ENCODE results near the gene FGF11. TPM values are rescaled to one million over a fixed set of nuclear protein-coding genes. Genes with fewer than 3 reads are reported as not detected.

FGF11 gene
- total RNA-seq, 1 donor from 2014 or later = 5.0 TPM

GRCh38 chr17:7493941-7494340 lies 54.6 kb downstream of the FGF11 start:
- no peak overlapping the region for H3K4me3 Mint-ChIP-seq (ENCODE audit: unreplicated experiment)
- H3K4me1 Mint-ChIP-seq (ENCODE audit: low read depth) = peaks cover 32% of the 10 kb centered on the region
- no peak for DNase-seq (ENCODE audit: low spot score)
- H3K36me3 Mint-ChIP-seq (ENCODE audit: low read depth) = peaks cover 25% of the 10 kb centered on the region
- peak overlapping the region; percentile 42 for H3K27ac Mint-ChIP-seq (ENCODE audit: unreplicated experiment)
- TF ChIP-seq, protein P1, sequence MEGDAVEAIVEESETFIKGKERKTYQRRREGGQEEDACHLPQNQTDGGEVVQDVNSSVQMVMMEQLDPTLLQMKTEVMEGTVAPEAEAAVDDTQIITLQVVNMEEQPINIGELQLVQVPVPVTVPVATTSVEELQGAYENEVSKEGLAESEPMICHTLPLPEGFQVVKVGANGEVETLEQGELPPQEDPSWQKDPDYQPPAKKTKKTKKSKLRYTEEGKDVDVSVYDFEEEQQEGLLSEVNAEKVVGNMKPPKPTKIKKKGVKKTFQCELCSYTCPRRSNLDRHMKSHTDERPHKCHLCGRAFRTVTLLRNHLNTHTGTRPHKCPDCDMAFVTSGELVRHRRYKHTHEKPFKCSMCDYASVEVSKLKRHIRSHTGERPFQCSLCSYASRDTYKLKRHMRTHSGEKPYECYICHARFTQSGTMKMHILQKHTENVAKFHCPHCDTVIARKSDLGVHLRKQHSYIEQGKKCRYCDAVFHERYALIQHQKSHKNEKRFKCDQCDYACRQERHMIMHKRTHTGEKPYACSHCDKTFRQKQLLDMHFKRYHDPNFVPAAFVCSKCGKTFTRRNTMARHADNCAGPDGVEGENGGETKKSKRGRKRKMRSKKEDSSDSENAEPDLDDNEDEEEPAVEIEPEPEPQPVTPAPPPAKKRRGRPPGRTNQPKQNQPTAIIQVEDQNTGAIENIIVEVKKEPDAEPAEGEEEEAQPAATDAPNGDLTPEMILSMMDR (IDR thresholded peaks at IDR 0.05) = no peak
- H3K9me3 Mint-ChIP-seq (ENCODE audit: low read depth) = no peaks in the 10 kb centered on the region
- no peaks in the 10 kb centered on the region for H3K27me3 Mint-ChIP-seq (ENCODE audit: low read depth)

Other genes starting within 250 kb of the FGF11 start
- 28.3 to 34.4 TPM (median 31.3 TPM) in 3 replicates for gene DLG4, start 219.7 kb upstream of the FGF11 start, total RNA-seq
- 427 to 584 TPM (median 454 TPM) in 3 replicates for gene ACADVL, start 219.6 kb upstream of the FGF11 start, total RNA-seq
- 58.8 to 65.2 TPM (median 59.5 TPM) in 3 replicates for gene DVL2, start 205.0 kb upstream of the FGF11 start, total RNA-seq
- 49.5 to 57.8 TPM (median 53.1 TPM) in 3 replicates for gene PHF23, start 200.1 kb upstream of the FGF11 start, total RNA-seq
- 449 to 459 TPM (median 455 TPM) in 3 replicates for gene GABARAP, start 197.1 kb upstream of the FGF11 start, total RNA-seq
- gene CTDNEP1, start 187.8 kb upstream of the FGF11 start, total RNA-seq = 105 to 118 TPM (median 111 TPM) in 3 replicates
- 24.9 to 32.7 TPM (median 25.8 TPM) in 3 replicates for gene ELP5, start 187.3 kb upstream of the FGF11 start, total RNA-seq
- gene CLDN7, start 177.0 kb upstream of the FGF11 start, total RNA-seq = 0.42 to 0.54 TPM (median 0.46 TPM) in 3 replicates
- 0.15 to 0.38 TPM (median 0.30 TPM) in 3 replicates for gene SLC2A4, start 157.8 kb upstream of the FGF11 start, total RNA-seq
- gene YBX2, start 144.9 kb upstream of the FGF11 start, total RNA-seq = 0.56 to 0.57 TPM in 2 of 3 replicates, not detected in the other
- 364 to 494 TPM (median 376 TPM) in 3 replicates for gene EIF5A, start 131.9 kb upstream of the FGF11 start, total RNA-seq
- 43.9 to 64.9 TPM (median 55.3 TPM) in 3 replicates for gene GPS2, start 124.2 kb upstream of the FGF11 start, total RNA-seq
- 28.0 to 43.3 TPM (median 32.4 TPM) in 3 replicates for gene NEURL4, start 110.2 kb upstream of the FGF11 start, total RNA-seq
- 2.9 to 6.8 TPM (median 3.7 TPM) in 3 replicates for gene ACAP1, start 103.0 kb upstream of the FGF11 start, total RNA-seq
- gene KCTD11, start 87.3 kb upstream of the FGF11 start, total RNA-seq = 16.6 to 23.3 TPM (median 23.0 TPM) in 3 replicates
- not detected in 3 replicates for gene TMEM95, start 84.4 kb upstream of the FGF11 start, total RNA-seq
- 0.22 to 0.72 TPM in 2 of 3 replicates, not detected in the other for gene TNK1, start 58.4 kb upstream of the FGF11 start, total RNA-seq
- gene PLSCR3, start 45.0 kb upstream of the FGF11 start, total RNA-seq = 79.8 to 82.6 TPM (median 81.5 TPM) in 3 replicates
- 32.8 to 42.8 TPM (median 34.3 TPM) in 3 replicates for gene TMEM256, start 35.4 kb upstream of the FGF11 start, total RNA-seq
- gene NLGN2, start 31.7 kb upstream of the FGF11 start, total RNA-seq = 45.2 to 49.8 TPM (median 46.7 TPM) in 3 replicates
- gene SPEM1, start 19.2 kb upstream of the FGF11 start, total RNA-seq = not detected in 3 replicates
- not detected in 3 replicates for gene SPEM2, start 13.9 kb upstream of the FGF11 start, total RNA-seq
- not detected in 3 replicates for gene SPEM3, start 10.7 kb upstream of the FGF11 start, total RNA-seq
- gene TMEM102, start 4.1 kb upstream of the FGF11 start, total RNA-seq = 6.9 to 9.1 TPM (median 7.7 TPM) in 3 replicates
- 12.2 to 14.0 TPM (median 12.6 TPM) in 3 replicates for gene CHRNB1, start 5.5 kb downstream of the FGF11 start, total RNA-seq
- gene ZBTB4, start 40.1 kb downstream of the FGF11 start, total RNA-seq = 50.9 to 51.9 TPM (median 51.0 TPM) in 3 replicates
- gene SLC35G6, start 41.9 kb downstream of the FGF11 start, total RNA-seq = not detected in 3 replicates
- 113 to 121 TPM (median 115 TPM) in 3 replicates for gene POLR2A, start 44.9 kb downstream of the FGF11 start, total RNA-seq
- gene TNFSF12, start 109.5 kb downstream of the FGF11 start, total RNA-seq = 12.1 to 23.3 TPM (median 23.0 TPM) in 3 replicates
- 0.48 to 1.9 TPM (median 1.7 TPM) in 3 replicates for gene TNFSF13, start 119.2 kb downstream of the FGF11 start, total RNA-seq
- 45.3 to 57.8 TPM (median 49.4 TPM) in 3 replicates for gene SENP3, start 122.4 kb downstream of the FGF11 start, total RNA-seq
- gene CD68, start 140.1 kb downstream of the FGF11 start, total RNA-seq = 1.2 to 3.3 TPM (median 2.6 TPM) in 3 replicates
- gene MPDU1, start 144.3 kb downstream of the FGF11 start, total RNA-seq = 33.1 to 47.8 TPM (median 35.9 TPM) in 3 replicates
- 0.32 to 0.39 TPM in 2 of 3 replicates, not detected in the other for gene SOX15, start 150.6 kb downstream of the FGF11 start, total RNA-seq
- 48.4 to 53.7 TPM (median 52.5 TPM) in 3 replicates for gene FXR2, start 175.4 kb downstream of the FGF11 start, total RNA-seq
- gene SAT2, start 188.3 kb downstream of the FGF11 start, total RNA-seq = 82.1 to 85.0 TPM (median 84.9 TPM) in 3 replicates
- 0.67 to 1.2 TPM (median 0.92 TPM) in 3 replicates for gene SHBG, start 190.6 kb downstream of the FGF11 start, total RNA-seq
- gene ATP1B2, start 211.4 kb downstream of the FGF11 start, total RNA-seq = 0.77 to 2.2 TPM (median 0.90 TPM) in 3 replicates
- gene TP53, start 248.0 kb downstream of the FGF11 start, total RNA-seq = 74.5 to 77.7 TPM (median 74.9 TPM) in 3 replicates
- gene WRAP53, start 249.0 kb downstream of the FGF11 start, total RNA-seq = 6.5 to 12.6 TPM (median 7.1 TPM) in 3 replicates

Data from chondrocyte (in vitro differentiated cells).